ENCODE results near the gene ZNF750.
A peak's percentile ranks its signal among the peaks of the same experiment; 100 is the strongest.
"Not testable (repeated sequence)": the region's sequence is repeated elsewhere in the genome, so short reads cannot be mapped to it uniquely, and the experiment has no call there.

Gene ZNF750

GRCh38 chr17:82788206-82789001 is 51.4 kb downstream of the ZNF750 start:
- no peak overlapping the region for H3K27ac ChIP-seq
- TF ChIP-seq CTCF (conservative IDR thresholded peaks at IDR 0.05) (no peak), ZFX (IDR thresholded peaks at IDR 0.05) (no peak)

GRCh38 chr17:82787081-82787848 is 52.6 kb downstream of the ZNF750 start:
- H3K27ac ChIP-seq = no peak overlapping the region
- no peak for TF ChIP-seq ZFX (IDR thresholded peaks at IDR 0.05)
- no peak for TF ChIP-seq CTCF (conservative IDR thresholded peaks at IDR 0.05)

GRCh38 chr17:82786427-82786826 is 53.4 kb downstream of the ZNF750 start:
- TF ChIP-seq CTCF (conservative IDR thresholded peaks at IDR 0.05) = no peak
- TF ChIP-seq ZFX (IDR thresholded peaks at IDR 0.05) = no peak
- H3K27ac ChIP-seq = no peak overlapping the region

GRCh38 chr17:82785581-82785980 is 54.2 kb downstream of the ZNF750 start:
- not testable (repeated sequence) for H3K27ac ChIP-seq

GRCh38 chr17:82783498-82783897 is 56.3 kb downstream of the ZNF750 start:
- no peak for TF ChIP-seq ZFX (IDR thresholded peaks at IDR 0.05)
- TF ChIP-seq CTCF (conservative IDR thresholded peaks at IDR 0.05) = no peak
- no peak overlapping the region for H3K27ac ChIP-seq

- TF ChIP-seq ZFX (IDR thresholded peaks at IDR 0.05) (no peak), CTCF (conservative IDR thresholded peaks at IDR 0.05) (no peak)
- no peak overlapping the region; the same call in 1 of the 2 replicates for H3K27ac ChIP-seq
Observed at GRCh38 chr17:82782657-82783207, 57.1 kb downstream of the ZNF750 start.

- H3K27ac ChIP-seq = peak overlapping the region; percentile 24
- TF ChIP-seq CTCF (conservative IDR thresholded peaks at IDR 0.05) (peak; percentile 99), ZFX (IDR thresholded peaks at IDR 0.05) (no peak)
Observed at GRCh38 chr17:82781894-82782274, 57.9 kb downstream of the ZNF750 start.

Measured in C4-2B (cell line).